GM19240 (cell line): ENCODE results near the gene LRMDA.
"Not testable (repeated sequence)": the region's sequence is repeated elsewhere in the genome, so short reads cannot be mapped to it uniquely, and the experiment has no call there.

Source experiments
- DNase-seq: peaks from one replicate; pipeline ENCODE4 v3.0.0; 2011; ENCODE audit warnings: low spot score; ENCODE audit not compliant: insufficient read length

LRMDA gene

GRCh38 chr10:76148217-76148616 lies 716.8 kb downstream of the LRMDA start:
- DNase-seq, result not testable (repeated sequence)

GRCh38 chr10:76149182-76149581 lies 717.8 kb downstream of the LRMDA start:
- no peak for DNase-seq

DNA sequence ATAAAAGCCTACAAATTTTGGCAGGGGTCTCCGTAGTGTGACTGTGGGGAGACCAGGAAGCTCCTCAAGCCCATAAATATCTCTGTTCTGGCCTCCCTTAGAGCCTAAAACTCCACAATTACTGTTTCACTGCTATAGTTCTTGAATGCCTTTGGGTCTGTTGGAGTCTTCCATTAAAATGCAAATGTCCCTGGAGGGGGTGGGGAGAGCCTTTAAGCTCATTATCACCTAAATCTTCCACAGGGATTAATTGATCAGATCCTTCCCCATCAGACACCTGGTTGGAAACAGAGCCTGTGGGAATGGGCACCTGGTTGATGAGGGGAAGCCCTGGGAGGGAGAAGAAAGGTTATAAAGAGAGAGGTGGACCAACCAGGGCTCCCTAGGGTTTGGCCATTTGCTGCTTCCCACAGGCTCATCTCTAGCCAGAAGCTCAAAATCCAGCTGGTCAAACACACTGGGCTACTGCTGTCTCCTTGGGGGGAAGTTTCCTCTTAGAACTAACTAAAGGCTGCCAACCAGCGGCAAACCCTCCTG lies 718.2 kb downstream of the LRMDA start:
- no peak for DNase-seq

DNA sequence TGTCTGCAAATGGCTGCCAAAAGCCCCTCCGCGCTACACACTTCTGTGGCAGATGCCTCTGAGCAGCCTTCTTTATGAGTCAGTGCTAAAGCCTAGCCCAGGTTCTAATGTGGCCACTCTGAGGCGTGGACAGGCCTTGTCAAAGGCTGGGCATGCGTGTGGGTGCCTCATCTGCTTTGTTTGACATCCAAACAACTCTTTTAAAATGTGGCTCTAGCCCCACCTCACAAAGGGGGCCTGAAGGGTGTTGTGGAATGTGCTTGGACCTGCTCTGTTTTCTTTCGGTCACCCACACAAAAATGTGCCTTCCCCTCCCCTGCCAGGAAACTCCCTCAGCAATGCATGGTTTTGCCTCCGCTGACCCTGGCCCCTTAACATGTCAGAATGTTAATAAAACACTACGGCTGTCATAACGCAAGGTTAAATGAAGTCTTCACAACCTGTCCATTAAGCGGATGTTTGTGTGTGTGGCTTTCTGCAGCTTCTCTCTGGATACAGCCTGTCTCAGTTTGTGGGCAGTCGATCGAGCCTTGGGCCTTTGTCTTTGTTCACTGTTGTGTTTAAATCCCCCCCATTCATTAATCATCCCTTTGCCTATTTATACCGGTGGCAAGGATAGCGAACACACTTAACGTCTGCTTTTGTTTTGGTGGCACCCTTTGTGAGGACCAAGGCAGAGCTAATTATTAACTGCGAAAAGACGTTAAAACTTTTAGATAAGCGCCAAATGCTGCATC lies 718.9 kb downstream of the LRMDA start:
- no peak for DNase-seq

DNA sequence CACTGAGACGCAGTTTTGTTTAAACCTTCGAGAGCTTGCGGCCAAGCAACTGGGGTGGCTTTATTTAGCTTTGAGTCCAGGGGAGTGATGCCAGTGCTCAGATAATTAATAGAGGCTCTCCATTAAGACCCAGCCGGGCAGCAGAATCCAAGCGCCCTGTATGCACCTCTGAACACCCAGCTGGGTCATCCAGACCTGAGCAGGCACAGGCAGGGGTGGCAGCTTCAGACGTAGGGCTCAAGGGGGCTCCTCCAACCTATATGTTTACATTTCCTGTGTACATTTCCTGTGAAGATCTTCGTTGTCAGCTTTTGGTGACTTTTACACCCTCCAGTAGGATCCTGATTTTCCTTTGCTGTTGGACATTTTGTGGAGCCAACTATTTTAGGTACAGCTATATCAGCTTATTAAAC lies 719.5 kb downstream of the LRMDA start:
- no peak for DNase-seq

DNA sequence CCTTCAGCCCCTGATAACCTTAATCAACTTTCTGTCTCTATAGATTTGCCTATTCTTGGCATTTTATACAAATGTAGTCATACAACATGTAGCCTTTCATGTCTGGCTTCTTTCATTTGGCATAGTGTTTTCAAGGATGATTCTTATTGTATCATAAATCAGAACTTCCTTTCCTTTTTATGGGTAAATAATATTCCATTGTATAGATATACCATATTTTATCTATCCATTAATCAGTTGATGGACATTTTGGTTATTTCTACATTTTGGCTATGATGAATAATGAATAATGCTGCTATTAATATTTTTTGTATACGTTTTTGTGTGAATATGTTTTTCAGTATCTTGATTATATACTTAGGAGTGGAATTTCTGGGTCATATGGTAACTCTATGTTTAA lies 720.8 kb downstream of the LRMDA start:
- DNase-seq, result no peak

DNA sequence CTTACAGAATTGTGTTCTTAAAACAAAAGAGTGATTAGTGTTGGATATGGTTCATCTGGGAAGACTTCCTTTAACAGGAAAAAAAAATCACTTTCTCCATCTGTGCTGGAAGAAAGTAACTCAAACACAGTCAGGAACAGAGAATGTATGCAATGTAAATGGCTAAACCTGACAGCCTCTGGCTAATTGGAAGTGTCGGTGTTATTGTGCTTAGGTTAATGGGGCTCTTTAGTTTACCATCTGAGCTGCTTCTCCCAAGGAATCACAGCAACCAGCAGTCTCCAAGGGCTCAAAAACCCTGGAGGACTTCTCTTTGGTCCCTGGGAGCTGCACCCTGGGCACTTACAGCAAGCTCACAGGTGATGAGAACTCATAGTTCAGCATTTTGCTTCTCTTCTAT lies 724.5 kb downstream of the LRMDA start:
- DNase-seq, result no peak

- DNase-seq, result no peak
Observed at GRCh38 chr10:76160446-76161300, 729.2 kb downstream of the LRMDA start.

- DNase-seq, result no peak
Observed at GRCh38 chr10:76161301-76161582, 729.8 kb downstream of the LRMDA start.

GRCh38 chr10:76168437-76168836 lies 737.0 kb downstream of the LRMDA start:
- DNase-seq, result no peak

GRCh38 chr10:76169246-76169645 lies 737.8 kb downstream of the LRMDA start:
- DNase-seq, result no peak

DNA sequence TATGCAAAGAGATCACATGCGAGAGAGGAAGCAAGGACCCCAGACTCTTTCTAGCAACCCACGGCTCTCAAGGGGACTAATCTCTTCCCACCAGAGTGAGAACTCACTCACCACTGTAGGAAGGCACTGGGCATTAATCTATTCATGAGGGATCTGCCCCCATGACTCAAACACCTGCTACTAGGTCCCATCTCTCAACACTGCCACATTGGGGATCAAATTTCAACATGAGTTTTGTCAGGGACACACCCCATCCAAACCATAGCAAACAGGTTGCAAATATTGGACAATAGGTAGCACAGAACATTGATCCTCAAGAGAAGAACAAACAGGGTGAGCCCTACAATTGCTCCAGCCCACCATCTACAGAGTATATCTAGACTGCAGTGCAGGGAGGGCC lies 740.6 kb downstream of the LRMDA start:
- no peak for DNase-seq

DNA sequence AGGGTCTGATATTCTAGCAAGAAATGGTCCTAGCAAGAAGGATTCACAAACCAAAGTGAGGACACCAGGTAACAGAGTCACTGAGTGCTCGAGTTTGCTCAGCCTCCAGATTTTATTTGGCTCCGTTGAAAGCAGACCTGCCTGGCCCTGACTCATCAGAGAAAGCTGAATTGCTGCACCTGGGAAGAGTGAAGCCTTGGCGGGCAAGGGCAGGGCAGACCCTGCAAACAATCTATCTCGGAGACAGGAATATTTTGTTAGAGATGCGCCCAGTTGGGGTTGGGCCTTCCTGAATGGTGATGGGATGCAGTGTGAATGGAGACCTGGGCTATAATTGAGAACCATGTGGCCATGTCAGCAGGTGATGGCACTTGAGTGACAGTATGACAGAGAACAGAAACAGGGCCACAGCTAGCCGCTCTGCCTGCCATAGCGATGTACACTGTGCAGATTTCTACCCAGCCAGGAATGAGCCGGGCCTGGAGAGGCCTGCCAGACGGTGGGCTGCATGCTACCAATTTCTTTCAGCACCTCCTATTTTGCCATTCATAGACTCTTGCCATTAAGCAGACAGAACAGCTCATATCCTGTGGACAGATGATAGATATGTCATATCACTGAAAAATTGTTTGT lies 744.2 kb downstream of the LRMDA start:
- DNase-seq, result no peak

DNA sequence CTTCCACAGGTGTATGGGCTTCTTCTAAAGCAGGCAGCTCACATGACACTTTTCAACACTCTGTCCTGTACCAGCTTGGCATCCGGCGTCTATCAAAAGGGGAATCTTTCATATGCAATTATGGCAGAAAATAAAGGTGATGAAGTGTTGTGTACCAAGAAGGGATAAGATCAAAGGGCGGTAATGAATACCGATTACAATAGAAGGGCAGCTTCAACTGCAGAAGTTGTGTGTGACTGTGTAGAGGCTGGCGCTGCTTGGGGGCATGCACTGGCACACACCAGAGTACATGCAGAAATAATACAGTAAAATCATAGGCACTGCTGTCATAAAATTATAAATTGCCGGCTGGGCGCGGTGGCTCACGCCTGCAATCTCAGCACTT lies 744.7 kb downstream of the LRMDA start:
- DNase-seq, result no peak

DNA sequence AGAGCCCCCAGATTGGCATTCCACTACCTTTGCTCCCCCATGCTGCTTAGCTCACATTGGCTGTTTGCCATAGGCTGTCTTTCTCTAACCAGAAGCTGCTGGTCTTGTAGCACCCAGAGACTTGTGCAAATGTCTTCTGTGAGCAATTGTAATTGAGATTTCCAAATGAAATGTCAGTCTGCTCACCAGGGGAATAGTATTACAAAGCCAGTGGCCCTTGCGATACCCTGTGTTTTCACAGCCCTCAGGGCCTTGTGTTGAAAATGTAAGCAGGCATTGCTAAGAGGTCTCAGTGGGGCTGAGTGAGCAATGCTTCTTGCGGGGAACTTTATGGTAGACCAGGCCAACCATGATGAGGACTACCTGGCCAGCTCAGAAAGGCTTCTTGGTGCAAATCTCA lies 746.5 kb downstream of the LRMDA start:
- DNase-seq, result no peak

- no peak for DNase-seq
Observed at GRCh38 chr10:76178532-76179292, 747.3 kb downstream of the LRMDA start.

DNA sequence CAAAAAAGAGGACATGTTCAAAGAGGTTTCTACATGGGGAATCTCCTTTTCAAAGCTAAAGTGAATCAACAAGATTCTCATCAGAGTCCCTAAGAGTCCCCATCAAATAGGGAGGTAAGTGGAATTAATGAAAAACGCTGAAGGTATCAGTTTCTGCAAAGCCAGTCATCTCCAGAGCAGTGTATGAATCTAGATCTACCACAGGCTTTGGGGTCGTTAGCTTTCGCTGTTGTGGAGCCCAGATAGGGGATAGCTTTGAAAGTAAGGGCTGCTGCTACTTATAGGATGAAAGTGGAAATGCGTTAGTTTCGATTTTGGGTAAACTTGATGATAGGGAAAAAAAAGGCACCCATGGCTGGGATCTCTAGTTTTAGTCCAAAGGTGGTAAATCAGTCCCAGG lies 748.4 kb downstream of the LRMDA start:
- no peak for DNase-seq

DNA sequence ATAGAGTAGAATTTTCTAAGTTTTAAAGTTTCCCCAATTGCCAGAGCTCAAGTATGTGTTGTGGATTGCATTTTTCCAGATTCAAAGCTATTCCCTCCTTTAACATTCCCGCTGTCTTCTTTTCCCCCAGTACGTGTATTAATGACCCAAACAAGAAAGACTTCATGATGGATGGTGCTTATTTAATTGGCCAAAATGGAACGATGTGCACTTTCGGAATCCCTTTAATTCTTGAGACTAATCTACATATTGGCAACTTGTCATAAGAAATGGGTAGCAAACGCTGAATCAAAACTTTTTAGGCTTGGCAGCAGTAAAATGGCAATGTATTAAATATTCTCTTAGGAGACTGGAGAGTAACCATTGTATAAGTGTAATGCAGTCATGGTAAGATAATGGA lies 753.2 kb downstream of the LRMDA start:
- DNase-seq, result no peak

DNA sequence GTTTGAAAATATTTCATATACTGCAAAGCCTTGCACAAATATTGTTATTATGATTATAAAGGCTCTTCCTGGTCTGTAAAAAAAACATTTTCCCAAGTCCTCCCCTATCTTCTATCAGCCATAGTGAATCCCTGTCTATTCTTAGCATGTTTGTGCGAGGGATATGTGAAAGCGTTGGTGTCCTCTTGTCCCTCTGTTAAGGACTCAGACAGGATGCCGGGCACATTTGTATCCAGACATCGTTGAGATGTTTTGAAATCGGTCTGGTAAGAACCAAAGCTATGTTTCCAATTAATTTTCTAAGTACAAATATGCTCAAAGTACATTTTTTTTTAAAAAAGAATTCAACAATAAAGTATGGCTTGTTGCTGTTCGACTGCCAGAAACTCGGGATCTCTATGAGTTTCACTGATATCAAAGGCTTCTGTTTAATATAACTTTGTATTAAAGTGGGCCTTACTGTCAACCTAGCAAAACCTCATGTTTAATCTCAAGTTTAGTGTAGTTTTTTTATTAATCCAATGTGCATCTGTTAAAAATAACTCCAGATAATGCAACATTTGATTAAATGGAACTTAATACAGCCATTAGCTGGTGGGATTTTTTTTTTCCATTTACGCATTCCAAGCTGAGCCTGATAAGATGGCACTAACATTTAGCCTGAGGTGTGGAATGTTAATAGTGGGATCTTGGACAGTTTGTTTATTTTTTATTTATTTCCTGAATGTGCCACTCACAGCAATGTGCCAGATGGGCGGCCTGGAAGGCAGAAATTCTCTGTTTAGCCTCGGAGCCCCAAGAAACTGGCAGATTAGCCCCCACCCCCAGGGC lies 754.3 kb downstream of the LRMDA start:
- no peak for DNase-seq

DNA sequence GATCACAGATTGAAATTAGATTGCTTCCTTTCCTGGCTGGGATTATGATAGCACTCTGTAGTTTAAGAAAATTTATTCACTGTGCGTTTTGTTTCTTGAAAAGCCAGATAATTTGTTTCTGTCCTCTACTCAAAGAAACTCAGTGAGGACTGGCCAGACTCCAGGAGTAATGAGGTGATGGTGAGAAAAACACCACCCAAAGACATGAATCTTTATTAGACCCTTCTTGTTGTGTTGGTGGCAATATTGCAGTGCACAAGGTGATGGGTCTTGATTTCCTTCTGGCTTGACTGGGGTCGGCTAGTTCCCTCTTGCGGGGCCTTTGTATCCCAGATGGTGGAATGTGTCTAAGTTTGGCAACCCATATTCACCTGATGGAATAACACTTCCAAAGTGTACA lies 756.8 kb downstream of the LRMDA start:
- no peak for DNase-seq
